Forelimb muscle (tissue), 1 donor: Measurements from ENCODE around the gene WDR27. TPM values are rescaled to one million over a fixed set of nuclear protein-coding genes. Genes with fewer than 3 reads are reported as not detected.
"Not testable (repeated sequence)": the region's sequence is repeated elsewhere in the genome, so short reads cannot be mapped to it uniquely, and the experiment has no call there.

Source experiments
- DNase-seq: peaks from one replicate; pipeline ENCODE4 v3.0.0-alpha.2; 2013; ENCODE audit warnings: low read depth
- polyA plus RNA-seq: library from polyadenylated mRNA; unstranded; fragments of 120-200 nt; gene quantifications from one replicate; pipeline ENCODE4 v1.2.1, GENCODE V29; 2013; ENCODE audit not compliant: insufficient read length

Gene WDR27
- polyA plus RNA-seq, 1 donor, result 42.5 TPM

GRCh38 chr6:169640351-169640852 is 61.4 kb downstream of the WDR27 start:
- peak; percentile 25 for DNase-seq

GRCh38 chr6:169639653-169640278 is 62.1 kb downstream of the WDR27 start:
- no peak for DNase-seq

GRCh38 chr6:169638915-169639314 is 62.9 kb downstream of the WDR27 start:
- DNase-seq, result no peak

GRCh38 chr6:169638388-169638787 is 63.4 kb downstream of the WDR27 start:
- no peak for DNase-seq

- DNase-seq, result no peak
These were observed 66.5 kb downstream of the WDR27 start for GRCh38 chr6:169635345-169635744.

GRCh38 chr6:169632841-169633240 is 69.0 kb downstream of the WDR27 start:
- no peak for DNase-seq

- DNase-seq, result no peak
These were observed 72.6 kb downstream of the WDR27 start for GRCh38 chr6:169629256-169629655.

- DNase-seq, result no peak
These were observed 73.9 kb downstream of the WDR27 start for GRCh38 chr6:169627736-169628607.

GRCh38 chr6:169626649-169627048 is 75.2 kb downstream of the WDR27 start:
- DNase-seq, result no peak

- no peak for DNase-seq
These were observed 75.7 kb downstream of the WDR27 start for GRCh38 chr6:169626169-169626568.

- DNase-seq, result no peak
These were observed 76.5 kb downstream of the WDR27 start for GRCh38 chr6:169625376-169625775.

GRCh38 chr6:169624785-169625184 is 77.0 kb downstream of the WDR27 start:
- DNase-seq, result no peak

- no peak for DNase-seq
These were observed 77.9 kb downstream of the WDR27 start for GRCh38 chr6:169623975-169624374.

GRCh38 chr6:169623343-169623742 is 78.5 kb downstream of the WDR27 start:
- no peak for DNase-seq

- no peak for DNase-seq
These were observed 79.2 kb downstream of the WDR27 start for GRCh38 chr6:169622618-169623017.

GRCh38 chr6:169621311-169621710 is 80.5 kb downstream of the WDR27 start:
- no peak for DNase-seq

- no peak for DNase-seq
These were observed 81.4 kb downstream of the WDR27 start for GRCh38 chr6:169620171-169621130.

- DNase-seq, result no peak
These were observed 82.2 kb downstream of the WDR27 start for GRCh38 chr6:169619650-169620049.

GRCh38 chr6:169618526-169619490 is 83.0 kb downstream of the WDR27 start:
- no peak for DNase-seq

GRCh38 chr6:169617562-169617961 is 84.3 kb downstream of the WDR27 start:
- DNase-seq, result no peak

GRCh38 chr6:169608609-169609008 is 93.2 kb downstream of the WDR27 start:
- DNase-seq, result not testable (repeated sequence)
